K562 (cell line): ENCODE results near the gene C4orf17. TPM values are rescaled to one million over a fixed set of nuclear protein-coding genes. Genes with fewer than 3 reads are reported as not detected.
A peak's percentile ranks its signal among the peaks of the same experiment; 100 is the strongest.

Experiments used
- BRF1 ChIP-seq: IDR thresholded peaks from 3 replicates; pipeline ENCODE4 v1.6.1; 2011; ENCODE audit warnings: borderline replicate concordance, mild to moderate bottlenecking; ENCODE audit not compliant: insufficient read length; ENCODE audit errors: extremely low read depth
- CBFA2T2 ChIP-seq: fragments of 450-650 bp; conservative IDR thresholded peaks from 2 replicates; pipeline ENCODE4 v1.6.1; 2017; ENCODE audit warnings: mild to moderate bottlenecking
- DPF2 ChIP-seq: fragments of 450-650 bp; IDR thresholded peaks from 2 replicates; pipeline ENCODE4 v1.6.1; 2016
- EWSR1 ChIP-seq: fragments of 450-650 bp; IDR thresholded peaks from 2 replicates; pipeline ENCODE4 v1.6.1; 2018; ENCODE audit warnings: borderline replicate concordance, mild to moderate bottlenecking, low read depth, moderate library complexity; ENCODE audit not compliant: partially characterized antibody
- FOXK2 ChIP-seq, 2 experiments: fragments of 450-650 bp; IDR thresholded peaks in 1 of 2; conservative IDR thresholded peaks in 1 of 2; 2 replicates each; pipeline ENCODE4 v1.6.1; 2016; ENCODE audit warnings: low read depth in 2 of 2, mild to moderate bottlenecking in 1 of 2
- ILF3 ChIP-seq: fragments of 450-650 bp; IDR thresholded peaks from 2 replicates; pipeline ENCODE4 v1.6.1; 2018; ENCODE audit warnings: antibody characterized with exemption, mild to moderate bottlenecking, moderate library complexity, borderline replicate concordance
- MECOM ChIP-seq: fragments of 250-450 bp; sonication (Bioruptor Pico); IDR thresholded peaks from 2 replicates; pipeline ENCODE4 v1.8.0; 2022; ENCODE audit warnings: inconsistent platforms
- POLR2H ChIP-seq: IDR thresholded peaks from 2 replicates; pipeline ENCODE4 v1.6.1; 2016; ENCODE audit warnings: missing genetic modification characterization, low read depth, mild to moderate bottlenecking, control low read depth, missing compliant biosample characterization, moderate library complexity
- PURB ChIP-seq: sonication (generic); formaldehyde crosslinking; IDR thresholded peaks from 2 replicates; pipeline ENCODE4 v1.9.0; 2021; ENCODE audit warnings: low read depth, mild to moderate bottlenecking, missing genetic modification reagents
- RAD51 ChIP-seq: fragments of 450-650 bp; IDR thresholded peaks from 2 replicates; pipeline ENCODE4 v1.7.1; 2016; ENCODE audit warnings: low read depth, mild to moderate bottlenecking, borderline replicate concordance
- RBFOX2 ChIP-seq: fragments of 200-400 bp; formaldehyde crosslinking; IDR thresholded peaks from 2 replicates; pipeline ENCODE4 v1.6.1; 2017; ENCODE audit warnings: low read depth, mild to moderate bottlenecking, low read length, moderate library complexity
- RFX7 ChIP-seq: fragments of 250-450 bp; sonication (Bioruptor Pico); IDR thresholded peaks from 2 replicates; pipeline ENCODE4 v1.5.1; 2021; ENCODE audit warnings: mild to moderate bottlenecking
- TBL1XR1 ChIP-seq, 2 experiments: IDR thresholded peaks; 2 replicates each; pipeline ENCODE4 v1.6.1; 2012; ENCODE audit warnings: improper control_type of control experiment in 2 of 2, low read length in 2 of 2, mild to moderate bottlenecking in 1 of 2
- TCFL5 ChIP-seq: fragments of 250-450 bp; sonication (Bioruptor Pico); conservative IDR thresholded peaks from 2 replicates; pipeline ENCODE4 v1.6.1; 2021; ENCODE audit warnings: mild to moderate bottlenecking, moderate library complexity, matching md5 sums
- TFAM ChIP-seq: fragments of 250-450 bp; sonication (Bioruptor Pico); conservative IDR thresholded peaks from 2 replicates; pipeline ENCODE4 v1.5.0; 2021; ENCODE audit warnings: mild to moderate bottlenecking, moderate library complexity
- ZNF583 ChIP-seq: fragments of 250-450 bp; sonication (Bioruptor Pico); IDR thresholded peaks from 2 replicates; pipeline ENCODE4 v1.4.0; 2020
- polyA plus RNA-seq, 8 experiments: library from polyadenylated mRNA; depleted of rRNA in 4 of 8; stranded (reverse) in 5 of 8; unstranded in 3 of 8; fragments of >200 nt; fragmentation: Nextera tagmentation in 2 of 8; fragmentation: Illumina TruSeq in 1 of 8; extraction: Ambion mirVana in 2 of 8; extraction: Trizol in 1 of 8; gene quantifications; 2 replicates each; pipeline versions ENCODE4 v1.2.1 to v1.2.3, GENCODE V29; 2011 to 2014; ENCODE audit warnings: inconsistent platforms in 1 of 8, missing spikeins in 1 of 8
- total RNA-seq, 7 experiments: library from RNA; depleted of rRNA in 6 of 7; stranded (reverse); fragments of >200 nt in 6 of 7; fragmentation: Illumina TruSeq in 2 of 7; extraction: Trizol in 2 of 7; gene quantifications; 2 replicates each; pipeline versions ENCODE4 v1.2.1 to v1.2.3, GENCODE V29; 2011 to 2021; ENCODE audit warnings: low replicate concordance in 1 of 7
- TF ChIP-seq, protein P1 (sequence below): fragments of 450-650 bp; IDR thresholded peaks from one replicate; pipeline ENCODE4 v1.6.1; 2018; ENCODE audit warnings: mild to moderate bottlenecking, moderate library complexity; ENCODE audit not compliant: partially characterized antibody
- TF ChIP-seq, protein P2 (sequence below), 2 experiments: fragments of 450-650 bp; IDR thresholded peaks; 2 replicates each; pipeline ENCODE4 v1.6.1; 2016
- TF ChIP-seq, protein P3 (sequence below), 2 experiments: fragments of 450-650 bp; IDR thresholded peaks; 2 replicates each; pipeline ENCODE4 v1.6.1; 2018; ENCODE audit warnings: mild to moderate bottlenecking in 2 of 2, low read depth in 1 of 2; ENCODE audit not compliant: partially characterized antibody in 2 of 2
- TF ChIP-seq, protein P4 (sequence below): fragments of 250-450 bp; sonication (Bioruptor Pico); IDR thresholded peaks from 2 replicates; pipeline ENCODE4 v1.4.0; 2020

C4orf17 gene
- total and polyA plus RNA-seq, 9 of the 15 experiments (the other 6 are each of a cell fraction or from before 2014, with no cell fraction given): not detected

DNA sequence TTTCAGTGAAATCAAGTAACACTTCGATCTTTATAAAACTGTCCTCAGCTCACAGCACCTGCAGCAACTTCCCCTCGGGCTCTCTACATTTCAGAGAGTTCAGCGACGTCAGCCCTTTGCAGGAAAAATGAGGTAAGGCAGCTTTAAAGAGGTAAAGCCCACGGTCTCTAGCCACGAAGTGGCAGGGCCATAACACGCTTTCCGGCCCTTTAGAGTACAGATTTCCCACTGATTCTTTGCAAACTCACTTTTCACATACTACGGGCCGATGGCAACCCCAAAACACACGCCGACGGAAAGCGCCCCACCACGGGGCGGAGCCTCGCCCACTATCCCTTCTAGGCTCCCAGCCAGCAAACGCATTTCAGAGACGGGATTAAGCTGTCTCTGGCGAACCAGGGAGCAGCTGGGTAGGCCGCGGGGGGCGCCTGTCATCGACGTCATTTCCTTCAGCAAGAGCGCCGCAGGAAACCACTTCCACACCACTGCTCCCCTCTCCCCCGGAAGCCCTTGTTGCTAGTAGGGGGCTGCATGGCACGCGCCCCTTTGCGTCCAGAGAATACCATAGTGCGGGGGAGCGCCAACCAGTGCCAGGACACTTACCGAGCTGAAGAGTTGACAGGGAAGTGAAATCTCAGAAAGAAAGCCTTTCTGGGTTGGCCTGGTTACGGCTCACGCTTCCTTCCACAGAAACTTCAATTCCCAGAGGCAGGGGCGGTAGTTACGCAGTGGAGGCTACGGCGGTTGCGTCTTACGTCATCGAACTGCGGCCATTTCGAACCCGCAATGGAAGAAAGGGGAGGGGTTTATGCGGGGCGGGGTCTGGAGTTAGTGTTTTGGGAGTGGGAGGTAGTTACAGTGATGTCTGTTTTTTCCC is 52.7 kb downstream of the C4orf17 start, which contains the start of gene TRMT10A (continued):
- 0 out of 2 replicates have a peak, but pooled peaks have one; percentile 26 for TF ChIP-seq DPF2
- peak; percentile 72 for TF ChIP-seq POLR2H (tag)
- TF ChIP-seq PURB (CRISPR knock-in tag): no peak
- TF ChIP-seq, protein P1, sequence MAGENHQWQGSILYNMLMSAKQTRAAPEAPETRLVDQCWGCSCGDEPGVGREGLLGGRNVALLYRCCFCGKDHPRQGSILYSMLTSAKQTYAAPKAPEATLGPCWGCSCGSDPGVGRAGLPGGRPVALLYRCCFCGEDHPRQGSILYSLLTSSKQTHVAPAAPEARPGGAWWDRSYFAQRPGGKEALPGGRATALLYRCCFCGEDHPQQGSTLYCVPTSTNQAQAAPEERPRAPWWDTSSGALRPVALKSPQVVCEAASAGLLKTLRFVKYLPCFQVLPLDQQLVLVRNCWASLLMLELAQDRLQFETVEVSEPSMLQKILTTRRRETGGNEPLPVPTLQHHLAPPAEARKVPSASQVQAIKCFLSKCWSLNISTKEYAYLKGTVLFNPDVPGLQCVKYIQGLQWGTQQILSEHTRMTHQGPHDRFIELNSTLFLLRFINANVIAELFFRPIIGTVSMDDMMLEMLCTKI: no peak
- no peak for TF ChIP-seq MECOM
- TF ChIP-seq ZNF583 (CRISPR knock-in tag): no peak
- TF ChIP-seq FOXK2 (conservative IDR thresholded peaks at IDR 0.05 in 1 of 2, IDR thresholded peaks at IDR 0.05 in 1 of 2; ENCODE audit: low read depth in 2 of 2): peak; percentile 91; a peak in 3 of 4 replicates
- TF ChIP-seq, protein P2, sequence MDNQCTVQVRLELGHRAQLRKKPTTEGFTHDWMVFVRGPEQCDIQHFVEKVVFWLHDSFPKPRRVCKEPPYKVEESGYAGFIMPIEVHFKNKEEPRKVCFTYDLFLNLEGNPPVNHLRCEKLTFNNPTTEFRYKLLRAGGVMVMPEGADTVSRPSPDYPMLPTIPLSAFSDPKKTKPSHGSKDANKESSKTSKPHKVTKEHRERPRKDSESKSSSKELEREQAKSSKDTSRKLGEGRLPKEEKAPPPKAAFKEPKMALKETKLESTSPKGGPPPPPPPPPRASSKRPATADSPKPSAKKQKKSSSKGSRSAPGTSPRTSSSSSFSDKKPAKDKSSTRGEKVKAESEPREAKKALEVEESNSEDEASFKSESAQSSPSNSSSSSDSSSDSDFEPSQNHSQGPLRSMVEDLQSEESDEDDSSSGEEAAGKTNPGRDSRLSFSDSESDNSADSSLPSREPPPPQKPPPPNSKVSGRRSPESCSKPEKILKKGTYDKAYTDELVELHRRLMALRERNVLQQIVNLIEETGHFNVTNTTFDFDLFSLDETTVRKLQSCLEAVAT (IDR thresholded peaks at IDR 0.05): no peak
- no peak for TF ChIP-seq BRF1
- TF ChIP-seq ILF3: no peak
- no peak for TF ChIP-seq EWSR1
- TF ChIP-seq RAD51: no peak; the same call in 1 of the 2 replicates
- TF ChIP-seq CBFA2T2: no peak
- TF ChIP-seq, protein P3, sequence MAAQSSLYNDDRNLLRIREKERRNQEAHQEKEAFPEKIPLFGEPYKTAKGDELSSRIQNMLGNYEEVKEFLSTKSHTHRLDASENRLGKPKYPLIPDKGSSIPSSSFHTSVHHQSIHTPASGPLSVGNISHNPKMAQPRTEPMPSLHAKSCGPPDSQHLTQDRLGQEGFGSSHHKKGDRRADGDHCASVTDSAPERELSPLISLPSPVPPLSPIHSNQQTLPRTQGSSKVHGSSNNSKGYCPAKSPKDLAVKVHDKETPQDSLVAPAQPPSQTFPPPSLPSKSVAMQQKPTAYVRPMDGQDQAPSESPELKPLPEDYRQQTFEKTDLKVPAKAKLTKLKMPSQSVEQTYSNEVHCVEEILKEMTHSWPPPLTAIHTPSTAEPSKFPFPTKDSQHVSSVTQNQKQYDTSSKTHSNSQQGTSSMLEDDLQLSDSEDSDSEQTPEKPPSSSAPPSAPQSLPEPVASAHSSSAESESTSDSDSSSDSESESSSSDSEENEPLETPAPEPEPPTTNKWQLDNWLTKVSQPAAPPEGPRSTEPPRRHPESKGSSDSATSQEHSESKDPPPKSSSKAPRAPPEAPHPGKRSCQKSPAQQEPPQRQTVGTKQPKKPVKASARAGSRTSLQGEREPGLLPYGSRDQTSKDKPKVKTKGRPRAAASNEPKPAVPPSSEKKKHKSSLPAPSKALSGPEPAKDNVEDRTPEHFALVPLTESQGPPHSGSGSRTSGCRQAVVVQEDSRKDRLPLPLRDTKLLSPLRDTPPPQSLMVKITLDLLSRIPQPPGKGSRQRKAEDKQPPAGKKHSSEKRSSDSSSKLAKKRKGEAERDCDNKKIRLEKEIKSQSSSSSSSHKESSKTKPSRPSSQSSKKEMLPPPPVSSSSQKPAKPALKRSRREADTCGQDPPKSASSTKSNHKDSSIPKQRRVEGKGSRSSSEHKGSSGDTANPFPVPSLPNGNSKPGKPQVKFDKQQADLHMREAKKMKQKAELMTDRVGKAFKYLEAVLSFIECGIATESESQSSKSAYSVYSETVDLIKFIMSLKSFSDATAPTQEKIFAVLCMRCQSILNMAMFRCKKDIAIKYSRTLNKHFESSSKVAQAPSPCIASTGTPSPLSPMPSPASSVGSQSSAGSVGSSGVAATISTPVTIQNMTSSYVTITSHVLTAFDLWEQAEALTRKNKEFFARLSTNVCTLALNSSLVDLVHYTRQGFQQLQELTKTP (IDR thresholded peaks at IDR 0.05; ENCODE audit: low read depth in 1 of 2, partially characterized antibody in 2 of 2): peak in 1 of 2 experiments; percentile 86
- TF ChIP-seq TFAM (CRISPR knock-in tag): no peak
- no peak for TF ChIP-seq TCFL5 (CRISPR knock-in tag)
- peak in 1 of 2 experiments; percentile 67; a peak in 1 of 4 replicates for TF ChIP-seq TBL1XR1 (IDR thresholded peaks at IDR 0.05; ENCODE audit: low read length in 2 of 2)
- TF ChIP-seq RBFOX2: peak; percentile 89
- TF ChIP-seq RFX7 (CRISPR knock-in tag): no peak
- TF ChIP-seq, protein P4, sequence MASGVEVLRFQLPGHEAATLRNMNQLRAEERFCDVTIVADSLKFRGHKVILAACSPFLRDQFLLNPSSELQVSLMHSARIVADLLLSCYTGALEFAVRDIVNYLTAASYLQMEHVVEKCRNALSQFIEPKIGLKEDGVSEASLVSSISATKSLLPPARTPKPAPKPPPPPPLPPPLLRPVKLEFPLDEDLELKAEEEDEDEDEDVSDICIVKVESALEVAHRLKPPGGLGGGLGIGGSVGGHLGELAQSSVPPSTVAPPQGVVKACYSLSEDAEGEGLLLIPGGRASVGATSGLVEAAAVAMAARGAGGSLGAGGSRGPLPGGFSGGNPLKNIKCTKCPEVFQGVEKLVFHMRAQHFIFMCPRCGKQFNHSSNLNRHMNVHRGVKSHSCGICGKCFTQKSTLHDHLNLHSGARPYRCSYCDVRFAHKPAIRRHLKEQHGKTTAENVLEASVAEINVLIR (CRISPR knock-in tag): peak; percentile 88
